GM18508 (cell line): ENCODE measurements around the gene PNCK.
"Not testable (repeated sequence)": the region's sequence is repeated elsewhere in the genome, so short reads cannot be mapped to it uniquely, and the experiment has no call there.

Experiments
- ATAC-seq: cut with Tn5 transposase; IDR thresholded peaks from one replicate; pipeline ENCODE4 v1.9.1; 2021; ENCODE audit warnings: moderate number of reproducible peaks; ENCODE audit not compliant: insufficient read depth, unreplicated experiment

PNCK gene

DNA sequence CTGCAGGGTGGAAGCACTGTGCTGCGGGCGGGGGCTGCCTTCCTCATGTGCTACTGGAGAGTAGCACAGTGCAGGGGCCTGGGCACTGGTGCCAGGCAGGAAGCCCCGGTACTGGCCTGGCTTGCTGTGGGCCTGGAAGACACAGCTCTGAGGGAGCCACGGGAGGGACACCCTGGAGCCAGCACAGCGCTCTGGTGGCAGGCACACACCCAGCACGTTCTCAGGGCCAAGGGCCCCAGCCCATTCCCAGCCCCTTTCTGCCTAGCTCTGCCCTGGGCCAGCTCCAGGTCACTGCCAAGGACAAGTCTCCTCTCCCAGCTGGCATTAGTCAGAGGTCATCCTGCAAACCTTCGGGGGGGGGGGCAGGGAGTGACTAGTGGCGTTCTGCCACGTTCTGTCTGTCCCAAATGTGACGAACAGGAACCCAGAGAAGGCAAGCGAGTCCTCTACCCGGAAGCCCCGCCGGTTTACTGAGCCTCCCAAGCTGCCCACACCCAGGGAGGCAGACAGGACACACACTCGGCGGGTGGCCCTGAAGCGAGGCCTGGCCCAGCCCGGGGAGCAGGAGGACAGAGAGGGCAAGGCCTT lies 26.3 kb upstream of the PNCK start:
- not testable (repeated sequence) for ATAC-seq

DNA sequence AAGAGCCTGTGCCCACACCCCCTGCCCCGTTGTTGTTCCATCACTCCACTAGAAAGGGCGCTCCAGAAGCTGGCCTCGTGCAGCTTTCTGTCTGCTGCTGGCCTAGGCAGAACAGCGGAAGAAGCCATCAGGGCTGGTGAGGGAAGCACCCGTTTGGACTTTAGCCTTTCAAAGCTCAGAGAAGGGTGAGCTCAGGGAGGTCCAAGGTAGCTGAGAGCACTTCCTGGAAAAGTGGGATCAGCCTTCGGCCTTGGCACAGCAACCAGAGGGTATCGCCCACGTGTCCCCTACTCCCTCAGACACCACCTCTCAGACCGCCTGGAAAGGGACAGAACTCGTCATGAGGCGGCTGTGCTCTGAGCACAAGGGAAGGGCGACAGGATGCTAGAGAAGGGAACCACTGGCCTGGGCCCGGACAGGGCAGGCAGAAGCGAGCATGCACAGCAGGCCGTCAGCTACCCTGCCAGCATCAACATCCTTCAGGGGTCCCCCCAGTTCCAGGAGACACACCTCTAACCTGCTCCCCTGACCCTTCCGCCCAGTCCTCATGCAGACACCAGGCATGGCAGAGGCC lies 25.7 kb upstream of the PNCK start:
- ATAC-seq, result not testable (repeated sequence)

DNA sequence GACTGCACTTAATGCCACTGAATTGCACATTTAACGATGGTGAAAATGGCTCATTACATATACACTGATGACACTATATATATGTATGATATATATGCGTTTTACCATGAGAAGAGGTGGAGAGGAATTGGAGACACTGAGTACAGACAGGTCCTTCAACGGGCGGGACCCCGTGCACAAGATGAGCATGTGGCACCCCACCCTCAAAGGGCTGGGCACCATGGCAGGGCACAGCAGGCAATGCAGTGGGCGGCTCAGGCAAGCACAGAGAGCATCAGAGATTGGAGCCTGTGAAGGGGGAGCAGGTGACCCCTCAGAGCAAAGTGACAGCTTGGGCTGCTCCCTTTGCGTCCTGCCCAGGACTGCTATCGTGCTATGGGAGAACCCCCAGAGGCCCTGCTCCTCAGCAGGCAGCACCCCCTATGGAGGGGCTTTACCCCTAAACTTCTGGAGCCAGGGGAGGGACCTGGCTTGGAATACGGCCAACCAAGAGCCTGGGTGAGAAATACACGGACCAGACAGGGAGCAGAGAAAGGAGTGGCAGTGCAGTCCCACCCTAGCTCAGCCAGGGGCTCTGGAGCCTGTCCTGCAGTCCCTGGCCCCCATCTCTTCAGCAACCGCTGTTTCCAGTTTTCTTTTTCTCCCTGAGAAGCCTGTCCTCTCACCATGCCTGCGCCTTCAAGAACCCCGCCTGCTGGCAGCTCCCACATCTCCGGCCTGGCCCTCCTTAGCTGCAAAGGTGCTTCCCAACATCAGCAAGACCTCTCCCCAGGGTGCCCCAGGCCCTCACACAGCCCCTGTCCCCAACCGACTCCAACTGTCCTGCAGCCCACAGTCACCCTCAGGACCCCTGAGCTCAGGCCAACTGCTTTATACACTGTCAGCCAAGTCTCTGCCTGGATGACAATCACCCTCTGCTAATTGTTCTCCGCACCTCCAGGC lies 24.6 kb upstream of the PNCK start:
- no peak for ATAC-seq

DNA sequence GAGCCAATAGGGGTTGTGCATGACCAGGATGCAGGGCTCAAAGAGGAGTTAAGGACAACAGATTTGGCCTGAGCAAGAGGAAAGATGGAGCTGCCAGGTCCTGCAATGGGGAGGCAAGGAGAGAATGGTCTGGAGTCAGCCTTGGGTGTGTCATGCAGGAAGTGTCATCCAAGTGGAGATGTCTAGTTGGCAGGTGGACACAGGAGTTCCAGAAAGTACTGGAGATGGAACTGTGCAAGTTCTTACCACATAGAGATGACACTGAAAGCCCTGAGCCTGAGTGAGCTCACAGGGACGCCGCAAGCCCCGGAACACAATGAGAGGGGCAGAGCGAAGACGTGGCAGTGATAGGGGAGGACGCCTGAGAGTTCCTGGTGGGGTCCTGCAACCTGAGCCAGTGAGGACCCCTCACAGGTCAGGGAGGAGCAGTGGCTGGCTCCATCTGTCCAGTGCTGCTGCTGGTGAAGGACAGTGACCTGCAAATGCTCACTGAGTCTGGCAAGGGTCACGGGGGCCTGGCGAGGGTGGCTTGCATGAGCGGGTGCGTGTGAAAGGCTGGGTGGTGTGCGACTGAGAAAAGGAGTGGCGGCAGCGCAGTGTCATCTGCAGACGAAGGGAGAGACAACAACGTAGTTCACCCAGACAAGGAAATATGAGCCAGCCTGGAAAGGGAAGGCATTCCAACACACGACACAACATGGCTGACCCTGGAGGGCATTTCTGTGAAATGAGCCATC lies 23.5 kb upstream of the PNCK start:
- not testable (repeated sequence) for ATAC-seq

DNA sequence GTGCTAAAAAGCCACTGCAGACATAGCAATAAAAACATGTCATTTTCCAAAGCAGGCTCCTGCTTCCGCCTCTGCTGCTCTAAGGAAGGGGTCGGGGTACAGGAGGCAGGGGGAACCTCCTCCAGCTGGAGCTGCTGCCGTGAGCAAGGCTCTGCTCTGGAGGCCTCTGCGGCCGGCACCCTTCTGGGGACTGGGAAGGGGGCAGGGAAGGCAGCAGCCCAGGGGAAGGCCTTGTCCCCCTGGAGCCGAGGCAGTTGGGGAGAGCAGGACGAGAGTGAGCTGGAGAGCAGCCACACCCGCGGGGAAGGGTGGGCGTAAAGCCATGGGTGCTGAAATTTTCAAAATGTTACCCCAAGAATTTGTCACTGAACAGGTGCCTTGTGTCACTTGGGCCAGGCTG lies 22.9 kb upstream of the PNCK start:
- not testable (repeated sequence) for ATAC-seq

DNA sequence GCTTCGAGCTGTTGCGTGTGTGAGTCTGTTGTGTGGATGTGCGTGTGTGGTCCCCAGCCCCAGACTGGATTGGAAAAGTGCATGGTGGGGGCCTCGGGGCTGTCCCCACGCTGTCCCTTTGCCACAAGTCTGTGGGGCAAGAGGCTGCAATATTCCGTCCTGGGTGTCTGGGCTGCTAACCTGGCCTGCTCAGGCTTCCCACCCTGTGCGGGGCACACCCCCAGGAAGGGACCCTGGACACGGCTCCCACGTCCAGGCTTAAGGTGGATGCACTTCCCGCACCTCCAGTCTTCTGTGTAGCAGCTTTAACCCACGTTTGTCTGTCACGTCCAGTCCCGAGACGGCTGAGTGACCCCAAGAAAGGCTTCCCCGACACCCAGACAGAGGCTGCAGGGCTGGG lies 22.5 kb upstream of the PNCK start:
- no peak for ATAC-seq

DNA sequence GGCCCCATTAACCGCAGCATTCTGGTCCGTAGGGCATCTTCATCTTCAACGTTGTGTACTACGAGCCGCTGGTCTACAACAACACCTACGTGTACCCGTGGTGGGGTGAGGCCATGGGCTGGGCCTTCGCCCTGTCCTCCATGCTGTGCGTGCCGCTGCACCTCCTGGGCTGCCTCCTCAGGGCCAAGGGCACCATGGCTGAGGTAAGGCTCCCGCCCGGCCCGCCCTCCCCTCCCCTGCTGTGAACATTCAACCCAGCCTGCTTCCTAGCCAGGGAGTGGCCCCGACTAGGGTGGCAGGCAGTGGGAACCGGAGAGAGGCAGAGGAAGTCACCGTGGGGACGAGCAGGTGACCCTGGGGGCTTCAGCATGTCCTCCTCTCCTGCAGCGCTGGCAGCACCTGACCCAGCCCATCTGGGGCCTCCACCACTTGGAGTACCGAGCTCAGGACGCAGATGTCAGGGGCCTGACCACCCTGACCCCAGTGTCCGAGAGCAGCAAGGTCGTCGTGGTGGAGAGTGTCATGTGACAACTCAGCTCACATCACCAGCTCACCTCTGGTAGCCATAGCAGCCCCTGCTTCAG lies 21.2 kb upstream of the PNCK start:
- ATAC-seq, result no peak

DNA sequence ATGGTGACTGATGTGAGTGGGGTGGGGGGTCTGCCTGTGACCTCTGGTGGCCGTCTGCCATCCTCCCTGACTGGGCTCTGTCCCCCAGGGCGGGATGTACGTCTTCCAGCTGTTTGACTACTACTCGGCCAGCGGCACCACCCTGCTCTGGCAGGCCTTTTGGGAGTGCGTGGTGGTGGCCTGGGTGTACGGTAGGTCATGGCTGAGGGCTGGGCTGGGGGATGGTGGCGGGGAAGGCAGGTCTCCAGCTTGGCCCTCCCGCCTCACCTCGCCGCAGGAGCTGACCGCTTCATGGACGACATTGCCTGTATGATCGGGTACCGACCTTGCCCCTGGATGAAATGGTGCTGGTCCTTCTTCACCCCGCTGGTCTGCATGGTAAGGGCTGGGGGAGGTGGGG lies 20.6 kb upstream of the PNCK start:
- ATAC-seq, result not testable (repeated sequence)

DNA sequence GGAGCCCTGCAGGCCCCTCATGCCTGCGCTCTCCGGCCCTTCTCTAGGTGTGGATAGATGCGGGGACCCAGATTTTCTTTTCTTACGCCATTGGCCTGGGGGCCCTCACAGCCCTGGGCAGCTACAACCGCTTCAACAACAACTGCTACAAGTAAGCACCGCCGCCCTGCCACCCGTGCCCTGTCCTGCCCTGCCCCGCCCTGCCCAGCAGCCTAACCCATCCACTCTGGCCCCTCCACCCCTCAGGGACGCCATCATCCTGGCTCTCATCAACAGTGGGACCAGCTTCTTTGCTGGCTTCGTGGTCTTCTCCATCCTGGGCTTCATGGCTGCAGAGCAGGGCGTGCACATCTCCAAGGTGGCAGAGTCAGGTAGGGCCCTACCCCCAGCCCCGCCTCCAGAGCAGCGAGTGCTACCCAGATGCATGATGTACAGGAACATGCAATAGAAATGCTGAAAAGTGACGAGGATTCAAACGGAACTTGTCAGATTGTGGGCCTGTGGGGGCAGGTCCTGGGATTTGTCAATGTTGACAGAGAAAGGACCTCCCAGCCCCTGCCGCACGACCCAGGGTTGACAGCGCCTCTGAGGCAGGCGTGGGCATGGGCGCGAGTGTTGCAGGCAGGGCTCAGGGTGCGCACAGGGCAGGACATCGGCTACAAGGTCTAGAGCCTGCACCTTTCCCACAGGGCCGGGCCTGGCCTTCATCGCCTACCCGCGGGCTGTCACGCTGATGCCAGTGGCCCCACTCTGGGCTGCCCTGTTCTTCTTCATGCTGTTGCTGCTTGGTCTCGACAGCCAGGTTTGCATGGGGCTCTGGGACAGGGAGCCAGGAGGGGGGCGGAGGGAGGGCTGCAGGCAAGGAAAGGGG lies 19.8 kb upstream of the PNCK start:
- no peak for ATAC-seq

DNA sequence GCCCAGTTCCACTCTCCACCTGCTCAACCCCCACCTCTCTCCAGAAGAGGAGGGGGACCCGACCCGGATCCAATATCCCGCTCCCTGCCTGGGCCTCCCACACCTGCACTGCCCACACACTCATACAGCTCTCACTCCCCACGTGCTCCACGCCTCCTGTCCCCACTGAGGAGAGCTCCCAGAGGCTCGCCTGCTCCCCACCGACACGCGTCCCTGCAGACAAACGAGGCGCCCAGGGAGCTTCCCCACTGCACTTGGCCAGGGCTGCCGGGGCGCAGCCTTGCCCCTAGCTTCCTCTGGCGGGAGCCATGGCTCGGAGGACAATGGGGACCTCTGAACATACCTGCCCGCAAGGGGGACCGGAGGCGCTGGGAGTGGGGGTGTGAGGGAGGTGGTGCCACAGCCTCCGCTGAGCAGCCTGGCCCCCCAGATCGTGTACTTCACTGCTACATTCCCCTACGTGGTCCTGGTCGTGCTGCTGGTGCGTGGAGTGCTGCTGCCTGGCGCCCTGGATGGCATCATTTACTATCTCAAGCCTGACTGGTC lies 19.1 kb upstream of the PNCK start:
- no peak for ATAC-seq

DNA sequence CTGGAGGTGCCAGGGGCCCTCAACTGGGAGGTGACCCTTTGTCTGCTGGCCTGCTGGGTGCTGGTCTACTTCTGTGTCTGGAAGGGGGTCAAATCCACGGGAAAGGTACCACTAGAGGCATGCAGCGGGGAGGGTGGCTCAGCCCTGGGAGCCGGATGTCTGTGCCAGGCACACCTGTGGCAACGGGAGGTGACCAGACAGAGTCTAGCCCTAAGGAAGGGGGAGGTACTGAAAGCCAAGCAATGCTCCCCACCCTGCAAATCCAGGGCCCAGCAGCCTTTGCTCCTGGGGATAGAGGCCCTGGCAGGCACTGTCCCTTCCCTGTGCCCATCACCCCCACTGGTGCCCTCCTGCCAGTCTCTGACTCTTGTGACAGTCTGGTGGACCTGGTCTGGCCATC lies 18.4 kb upstream of the PNCK start:
- no peak for ATAC-seq

DNA sequence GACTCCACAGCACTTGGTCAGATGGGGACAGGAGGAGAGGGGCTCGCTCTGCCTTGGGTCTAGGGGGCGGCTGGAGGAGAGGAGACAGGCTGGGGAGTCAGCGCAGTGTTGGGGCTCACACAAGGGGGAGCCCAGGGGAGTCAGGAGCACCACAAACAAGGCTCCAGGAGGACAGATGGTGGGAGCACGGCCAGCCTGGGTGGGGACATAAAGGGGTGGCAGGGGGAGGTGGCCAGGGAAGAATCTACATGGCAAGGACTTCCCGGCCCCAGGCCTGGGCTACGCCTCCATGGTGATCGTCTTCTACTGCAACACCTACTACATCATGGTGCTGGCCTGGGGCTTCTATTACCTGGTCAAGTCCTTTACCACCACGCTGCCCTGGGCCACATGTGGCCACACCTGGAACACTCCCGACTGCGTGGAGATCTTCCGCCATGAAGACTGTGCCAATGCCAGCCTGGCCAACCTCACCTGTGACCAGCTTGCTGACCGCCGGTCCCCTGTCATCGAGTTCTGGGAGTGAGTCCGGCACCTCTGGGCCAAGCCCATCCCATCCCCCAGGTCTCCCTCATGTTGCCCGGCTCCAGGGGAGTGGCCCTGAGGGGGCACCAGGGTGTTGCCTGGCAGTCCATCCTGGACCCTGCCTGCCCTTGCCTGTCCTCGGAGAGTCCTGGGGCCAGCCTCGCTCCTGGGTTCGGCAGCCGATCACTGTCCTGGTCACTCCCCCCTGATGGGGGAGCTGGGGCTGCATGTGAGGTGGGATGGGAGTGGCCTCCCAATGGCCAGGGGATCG lies 17.6 kb upstream of the PNCK start:
- not testable (repeated sequence) for ATAC-seq

DNA sequence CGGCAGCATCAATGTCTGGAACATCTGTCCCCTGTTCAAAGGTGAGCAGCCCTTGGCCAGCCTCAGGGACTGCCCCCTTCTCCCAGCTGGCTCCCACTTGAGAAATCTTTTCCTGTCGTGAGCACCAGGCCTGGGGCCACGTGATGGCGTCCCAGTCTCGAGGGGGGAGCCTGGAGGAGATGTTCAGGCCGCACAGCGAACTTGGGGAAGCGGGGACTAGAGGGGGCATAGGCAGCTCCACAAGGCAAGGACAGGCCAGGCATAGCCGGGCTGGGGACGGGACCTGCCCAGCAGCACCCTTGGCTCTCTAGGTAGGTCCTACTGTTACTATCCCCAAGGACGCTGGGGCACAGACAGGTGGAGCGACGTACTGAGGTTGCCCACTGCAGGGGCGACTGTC lies 16.9 kb upstream of the PNCK start:
- ATAC-seq, result no peak

DNA sequence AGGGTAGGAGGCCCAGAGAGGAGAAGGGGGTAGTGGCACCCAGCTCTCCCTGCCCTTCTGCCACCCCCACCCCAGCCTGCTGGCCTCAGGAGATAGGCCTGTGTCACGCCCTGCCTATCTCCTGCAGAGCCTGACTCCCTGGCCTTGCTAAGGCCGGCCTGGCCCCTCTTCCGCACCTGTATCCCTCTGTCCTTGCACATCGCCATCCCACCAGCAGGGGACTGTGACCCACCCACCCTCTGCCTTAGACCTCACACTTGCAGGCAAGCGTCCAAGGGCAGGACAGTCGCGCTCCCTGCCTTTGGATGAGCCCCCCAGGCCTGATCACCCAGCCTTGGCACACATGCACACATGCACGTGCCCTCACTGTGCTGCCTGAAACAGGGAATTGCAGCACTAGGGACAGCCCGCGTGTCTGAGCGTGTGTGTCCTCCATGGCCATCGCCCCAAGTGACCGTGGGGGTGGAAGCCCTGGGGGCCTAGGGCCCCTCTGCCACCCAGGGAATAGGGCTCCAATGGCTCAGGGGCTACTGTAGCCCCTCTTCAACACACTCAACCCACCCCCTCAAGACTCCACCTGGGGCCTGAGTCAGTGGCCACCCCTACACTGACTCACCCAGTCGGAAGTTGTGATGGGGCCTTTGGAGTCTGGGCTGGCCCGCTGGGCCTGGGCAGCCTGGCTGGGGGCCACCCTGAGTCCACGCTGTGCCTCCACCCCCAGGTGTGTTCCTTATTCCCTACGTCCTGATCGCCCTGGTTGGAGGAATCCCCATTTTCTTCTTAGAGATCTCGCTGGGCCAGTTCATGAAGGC lies 16.2 kb upstream of the PNCK start:
- ATAC-seq, result no peak

DNA sequence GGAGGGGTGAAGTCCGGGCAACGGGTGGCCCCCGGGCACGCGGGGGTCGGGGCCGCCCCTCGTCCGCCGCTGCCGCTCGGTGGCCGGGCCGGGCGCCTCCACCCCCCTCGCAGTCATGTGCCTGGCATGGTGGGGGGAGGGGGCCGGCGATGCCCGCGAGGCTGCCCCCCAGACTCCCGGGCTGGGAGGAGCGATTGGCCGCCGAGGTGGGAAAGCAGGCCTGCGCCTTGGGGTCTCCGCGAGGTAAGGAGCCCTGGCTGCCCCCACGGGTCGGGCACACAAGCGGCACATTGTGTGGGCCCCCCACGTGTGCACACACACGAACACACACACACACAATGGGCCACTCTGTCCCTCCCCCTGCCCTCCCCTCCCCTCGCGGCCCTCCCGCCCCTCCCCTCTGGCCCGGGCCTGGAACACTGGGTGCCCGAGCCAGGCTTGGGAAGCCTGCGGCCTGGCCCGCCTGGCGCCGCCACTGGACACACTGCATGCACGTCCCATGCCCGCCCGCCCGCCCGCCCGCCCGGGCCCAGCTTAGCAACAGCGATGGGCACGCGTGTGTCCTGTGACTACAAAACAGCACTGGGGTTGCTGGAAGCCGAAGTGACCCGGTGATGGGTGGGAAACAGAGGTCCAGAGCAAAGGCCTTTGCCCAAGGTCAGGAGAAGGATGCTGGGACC lies 15.4 kb upstream of the PNCK start:
- ATAC-seq, result no peak

DNA sequence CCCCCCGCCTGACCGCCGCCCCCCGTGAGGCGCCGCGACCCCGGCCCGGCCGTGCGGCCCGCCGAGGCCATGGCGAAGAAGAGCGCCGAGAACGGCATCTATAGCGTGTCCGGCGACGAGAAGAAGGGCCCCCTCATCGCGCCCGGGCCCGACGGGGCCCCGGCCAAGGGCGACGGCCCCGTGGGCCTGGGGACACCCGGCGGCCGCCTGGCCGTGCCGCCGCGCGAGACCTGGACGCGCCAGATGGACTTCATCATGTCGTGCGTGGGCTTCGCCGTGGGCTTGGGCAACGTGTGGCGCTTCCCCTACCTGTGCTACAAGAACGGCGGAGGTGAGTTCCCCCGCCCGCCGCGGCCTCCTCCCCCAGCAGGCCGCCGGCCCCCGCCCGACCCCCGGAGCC lies 14.9 kb upstream of the PNCK start:
- ATAC-seq, result no peak

DNA sequence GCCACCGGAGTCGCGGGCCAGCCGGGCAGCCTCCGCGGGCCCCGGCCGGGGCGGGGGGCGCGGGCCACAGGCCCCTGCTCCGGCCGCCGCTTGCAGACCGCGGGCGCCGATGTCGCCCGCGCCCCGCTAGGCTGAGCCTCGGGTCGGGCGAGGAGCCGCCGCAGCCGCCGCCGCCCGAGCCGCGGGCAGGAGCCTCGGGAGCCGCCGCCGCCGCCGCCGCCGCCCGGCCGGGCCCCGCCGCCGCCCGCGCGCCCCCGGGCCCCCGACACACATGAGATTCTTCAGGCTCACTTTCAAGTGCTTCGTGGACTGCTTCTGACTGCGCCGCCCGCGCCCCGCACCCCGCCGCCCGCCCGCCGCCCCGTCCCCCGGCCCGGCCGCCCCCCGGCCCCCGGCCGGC lies 14.5 kb upstream of the PNCK start:
- ATAC-seq, result no peak
